H9 (cell line): ENCODE data around the gene SLC2A3. TPM values are rescaled to one million over a fixed set of nuclear protein-coding genes. Genes with fewer than 3 reads are reported as not detected.
"Not testable (repeated sequence)": the region's sequence is repeated elsewhere in the genome, so short reads cannot be mapped to it uniquely, and the experiment has no call there.

Experiments
- DNase-seq: peaks from one replicate; pipeline ENCODE4 v3.0.0-alpha.2; 2017
- H2AFZ ChIP-seq: one replicate; pipeline ENCODE4 v1.6.1; 2013; ENCODE audit warnings: mild to moderate bottlenecking, low read length, control low read depth, moderate library complexity
- H2AK5ac ChIP-seq: 2 replicates; pipeline ENCODE4 v1.6.1; 2013; ENCODE audit warnings: low read length, control low read depth, mixed read lengths; ENCODE audit not compliant: insufficient read length
- H2BK120ac ChIP-seq: one replicate; pipeline ENCODE4 v1.6.1; 2013; ENCODE audit warnings: low read depth, mild to moderate bottlenecking, low read length, control low read depth, inconsistent platforms; ENCODE audit not compliant: poor library complexity, severe bottlenecking
- H2BK12ac ChIP-seq: 2 replicates; pipeline ENCODE4 v1.6.1; 2013; ENCODE audit warnings: low read length, control low read depth, mixed read lengths, low read depth; ENCODE audit not compliant: insufficient read length
- H2BK15ac ChIP-seq: 2 replicates; pipeline ENCODE4 v1.6.1; 2013; ENCODE audit warnings: low read depth, low read length, control low read depth
- H2BK20ac ChIP-seq: one replicate; pipeline ENCODE4 v1.6.1; 2013; ENCODE audit warnings: low read depth, mild to moderate bottlenecking, low read length, control low read depth, inconsistent platforms; ENCODE audit not compliant: poor library complexity, severe bottlenecking
- H2BK5ac ChIP-seq: 2 replicates; pipeline ENCODE4 v1.6.1; 2013; ENCODE audit warnings: low read length, control low read depth, mixed read lengths; ENCODE audit not compliant: insufficient read length
- H3K14ac ChIP-seq: 2 replicates; pipeline ENCODE4 v1.6.1; 2013; ENCODE audit warnings: low read length, control low read depth; ENCODE audit not compliant: insufficient read depth
- H3K18ac ChIP-seq: 2 replicates; pipeline ENCODE4 v1.6.1; 2013; ENCODE audit warnings: low read depth, mild to moderate bottlenecking, mixed read lengths, low read length, control low read depth; ENCODE audit not compliant: insufficient read length
- H3K23ac ChIP-seq: 2 replicates; pipeline ENCODE4 v1.6.1; 2013; ENCODE audit warnings: low read length, control low read depth, mixed read lengths, low read depth; ENCODE audit not compliant: insufficient read length
- H3K23me2 ChIP-seq: 2 replicates; pipeline ENCODE4 v1.6.1; 2013; ENCODE audit warnings: low read depth, mild to moderate bottlenecking, mixed read lengths, low read length, control low read depth; ENCODE audit not compliant: insufficient read length, poor library complexity, severe bottlenecking
- H3K27ac ChIP-seq: 2 replicates; pipeline ENCODE4 v1.5.1; 2013; ENCODE audit warnings: low read length, control low read depth, mixed read lengths, low read depth; ENCODE audit not compliant: insufficient read length
- H3K27me3 ChIP-seq: 2 replicates; pipeline ENCODE4 v1.6.1; 2013; ENCODE audit warnings: low read length, control low read depth, inconsistent platforms; ENCODE audit not compliant: insufficient read depth
- H3K4ac ChIP-seq: 2 replicates; pipeline ENCODE4 v1.6.1; 2013; ENCODE audit warnings: low read depth, mild to moderate bottlenecking, control low read depth, inconsistent platforms, low read length, moderate library complexity
- H3K4me1 ChIP-seq: 2 replicates; pipeline ENCODE4 v1.6.1; 2013; ENCODE audit warnings: low read length, control low read depth, inconsistent platforms; ENCODE audit not compliant: insufficient read depth
- H3K4me2 ChIP-seq: 2 replicates; pipeline ENCODE4 v1.6.1; 2013; ENCODE audit warnings: low read length, control low read depth, mixed read lengths; ENCODE audit not compliant: insufficient read length, insufficient read depth
- H3K56ac ChIP-seq: 2 replicates; pipeline ENCODE4 v1.6.1; 2013; ENCODE audit warnings: low read depth, mild to moderate bottlenecking, mixed read lengths, low read length, control low read depth; ENCODE audit not compliant: insufficient read length
- H3K79me1 ChIP-seq: 2 replicates; pipeline ENCODE4 v1.6.1; 2013; ENCODE audit warnings: low read depth, mild to moderate bottlenecking, moderate library complexity, low read length, control low read depth, inconsistent platforms; ENCODE audit not compliant: insufficient read depth, poor library complexity, severe bottlenecking
- H3K79me2 ChIP-seq: 2 replicates; pipeline ENCODE4 v1.6.1; 2013; ENCODE audit warnings: low read length, control low read depth, inconsistent platforms; ENCODE audit not compliant: insufficient read depth
- H3K9ac ChIP-seq: 2 replicates; pipeline ENCODE4 v1.6.1; 2013; ENCODE audit warnings: low read length, control low read depth, mixed read lengths; ENCODE audit not compliant: insufficient read length; ENCODE audit errors: extremely low read depth
- H3K9me3 ChIP-seq: one replicate; pipeline ENCODE4 v1.6.1; 2013; ENCODE audit warnings: low read depth, low read length, inconsistent platforms; ENCODE audit not compliant: control insufficient read depth
- H3T11ph ChIP-seq: one replicate; pipeline ENCODE4 v1.6.1; 2013; ENCODE audit warnings: mild to moderate bottlenecking, low read length, control low read depth, inconsistent platforms
- H4K20me1 ChIP-seq: one replicate; pipeline ENCODE4 v1.6.1; 2013; ENCODE audit not compliant: control insufficient read depth, insufficient read length, insufficient read depth
- H4K5ac ChIP-seq: 2 replicates; pipeline ENCODE4 v1.6.1; 2013; ENCODE audit warnings: low read depth, mild to moderate bottlenecking, mixed read lengths, low read length, control low read depth; ENCODE audit not compliant: insufficient read length
- H4K8ac ChIP-seq: replicated peaks from 2 replicates; pipeline ENCODE4 v1.6.1; 2013; ENCODE audit warnings: low read length, control low read depth, mixed read lengths, low read depth; ENCODE audit not compliant: insufficient read length
- H4K91ac ChIP-seq: 2 replicates; pipeline ENCODE4 v1.6.1; 2013; ENCODE audit warnings: low read depth, mild to moderate bottlenecking, moderate library complexity, mixed read lengths, low read length, control low read depth; ENCODE audit not compliant: insufficient read length
- H3K27ac Mint-ChIP-seq, 3 experiments: 2 replicates in 2 of 3; 3 replicates in 1 of 3; pipeline ENCODE4 v1.8.0; 2020 to 2021; ENCODE audit warnings: mixed read lengths in 3 of 3, mild to moderate bottlenecking in 1 of 3, moderate library complexity in 1 of 3
- H3K27me3 Mint-ChIP-seq: 2 replicates; pipeline ENCODE4 v1.8.0; 2021; ENCODE audit warnings: low read depth, mild to moderate bottlenecking, moderate library complexity, mixed read lengths
- H3K36me3 Mint-ChIP-seq, 3 experiments: 2 replicates in 2 of 3; 3 replicates in 1 of 3; pipeline ENCODE4 v1.8.0; 2020 to 2021; ENCODE audit warnings: low read depth in 3 of 3, mixed read lengths in 3 of 3; ENCODE audit not compliant: insufficient read depth in 1 of 3
- H3K4me1 Mint-ChIP-seq, 2 experiments: 2 replicates each; pipeline ENCODE4 v1.8.0; 2020; ENCODE audit warnings: mixed read lengths in 2 of 2
- H3K4me3 Mint-ChIP-seq, 2 experiments: 2 replicates in 1 of 2; 3 replicates in 1 of 2; pipeline ENCODE4 v1.8.0; 2020 to 2021; ENCODE audit warnings: mild to moderate bottlenecking in 2 of 2, mixed read lengths in 2 of 2, moderate library complexity in 1 of 2
- H3K9me3 Mint-ChIP-seq, 2 experiments: 2 replicates in 1 of 2; 3 replicates in 1 of 2; pipeline ENCODE4 v1.8.0; 2020; ENCODE audit warnings: mild to moderate bottlenecking in 2 of 2, mixed read lengths in 2 of 2, moderate library complexity in 1 of 2
- CTCF ChIP-seq: fragments of 200-600 bp; sonication (generic); conservative IDR thresholded peaks from 3 replicates; pipeline ENCODE4 v1.8.0; 2021; ENCODE audit warnings: antibody characterized with exemption, mild to moderate bottlenecking
- WGBS: extraction: QIAGEN DNeasy Blood & Tissue Kit; methylation state at CpG from one replicate; pipeline ENCODE4 v1.1.7; 2013; ENCODE audit warnings: missing lambda C conversion rate, low lambda C conversion rate, mixed read lengths; ENCODE audit not compliant: insufficient read length; ENCODE audit errors: extremely low coverage; 5-methylcytosine and 5-hydroxymethylcytosine counted together
- total RNA-seq: library from RNA; stranded (reverse); gene quantifications from 2 replicates; pipeline ENCODE4 v1.2.1, GENCODE V29; 2021

The SLC2A3 gene
- total RNA-seq, 1 experiment from 2014 or later, result 569 TPM

DNA sequence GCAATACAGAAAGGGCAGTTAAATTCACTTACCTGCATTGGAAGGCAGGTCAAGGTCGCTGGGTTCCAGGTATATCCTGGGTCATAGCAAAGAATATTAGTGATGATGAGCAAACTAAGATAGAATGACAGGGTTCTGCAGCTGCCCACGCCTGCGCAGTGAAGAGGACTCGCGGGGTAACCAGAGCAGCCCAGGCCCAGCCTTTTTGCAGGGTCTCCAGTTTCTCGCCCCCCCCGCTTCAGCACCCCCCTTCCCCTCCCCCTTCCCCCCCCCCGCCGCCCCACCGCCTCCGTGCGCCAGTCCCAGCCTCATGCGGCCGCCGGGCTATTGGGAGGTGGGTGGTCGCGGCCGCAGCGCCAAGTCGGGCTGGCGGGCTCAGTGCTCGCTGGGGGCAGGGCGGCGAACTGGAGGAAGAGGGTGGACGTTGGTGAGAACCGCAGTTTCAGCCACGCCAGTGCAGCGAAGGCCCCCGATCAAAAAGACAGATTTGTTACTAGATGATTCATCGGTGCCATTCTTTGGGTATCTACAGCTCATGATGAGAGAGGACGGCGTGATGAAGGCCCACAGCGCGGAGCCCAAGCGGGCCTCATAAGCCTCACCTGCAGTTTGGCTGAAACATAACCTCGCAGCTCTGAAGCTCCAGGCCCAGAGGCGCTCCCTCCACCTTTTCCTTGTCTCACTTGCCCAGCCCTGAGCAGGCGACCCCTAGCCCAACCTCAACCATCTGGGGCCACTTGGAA lies 20.2 kb downstream of the SLC2A3 start:
- H3K9me3 ChIP-seq, result no peaks in the 10 kb centered on the region
- no peak overlapping the region for H4K5ac ChIP-seq
- H3K4me2 ChIP-seq, result no peak overlapping the region
- H3K79me1 ChIP-seq, result no peaks in the 10 kb centered on the region
- peak overlapping the region; percentile 77 to 82 (median 80); a peak in 4 of 7 replicates for H3K27ac Mint-ChIP-seq
- H2BK120ac ChIP-seq, result no peak overlapping the region
- no peak overlapping the region; a peak in 1 of 5 replicates for H3K4me3 Mint-ChIP-seq
- H2AK5ac ChIP-seq, result no peak overlapping the region
- no peaks in the 10 kb centered on the region; the same call in none of the 2 replicates for H3K27me3 Mint-ChIP-seq
- no peak overlapping the region for H2BK5ac ChIP-seq
- H3K4me1 Mint-ChIP-seq, result peaks cover 18 to 21% of the 10 kb centered on the region in 2 experiments
- no peaks in the 10 kb centered on the region for H3K79me2 ChIP-seq
- no peak overlapping the region for H2BK15ac ChIP-seq
- no peaks in the 10 kb centered on the region for H3K27me3 ChIP-seq
- WGBS, result no CpG with 5 or more reads among the region's 38 CpGs
- H2AFZ ChIP-seq, result no peak overlapping the region
- no peak overlapping the region for H2BK20ac ChIP-seq
- no peak overlapping the region for H4K91ac ChIP-seq
- H3K9ac ChIP-seq, result no peak overlapping the region
- no peaks in the 10 kb centered on the region for H3K23me2 ChIP-seq
- H3K56ac ChIP-seq, result no peak overlapping the region
- peaks cover 12 to 38% (median 31%) of the 10 kb centered on the region in 3 experiments; a peak in 6 of 7 replicates for H3K36me3 Mint-ChIP-seq
- peak; percentile 72 for DNase-seq
- H3K14ac ChIP-seq, result no peak overlapping the region
- peak overlapping the region; percentile 46 for H3K18ac ChIP-seq
- no peak overlapping the region for H4K8ac ChIP-seq
- no peak overlapping the region for H3K4ac ChIP-seq
- no peak overlapping the region for H3K23ac ChIP-seq
- H4K20me1 ChIP-seq, result no peaks in the 10 kb centered on the region
- H2BK12ac ChIP-seq, result no peak overlapping the region
- H3K4me1 ChIP-seq, result peaks cover 4% of the 10 kb centered on the region; the same call in 1 of the 2 replicates
- no peak overlapping the region for H3K27ac ChIP-seq
- no peaks in the 10 kb centered on the region for H3K9me3 Mint-ChIP-seq
- H3T11ph ChIP-seq, result no peak overlapping the region
- no peak for TF ChIP-seq CTCF

DNA sequence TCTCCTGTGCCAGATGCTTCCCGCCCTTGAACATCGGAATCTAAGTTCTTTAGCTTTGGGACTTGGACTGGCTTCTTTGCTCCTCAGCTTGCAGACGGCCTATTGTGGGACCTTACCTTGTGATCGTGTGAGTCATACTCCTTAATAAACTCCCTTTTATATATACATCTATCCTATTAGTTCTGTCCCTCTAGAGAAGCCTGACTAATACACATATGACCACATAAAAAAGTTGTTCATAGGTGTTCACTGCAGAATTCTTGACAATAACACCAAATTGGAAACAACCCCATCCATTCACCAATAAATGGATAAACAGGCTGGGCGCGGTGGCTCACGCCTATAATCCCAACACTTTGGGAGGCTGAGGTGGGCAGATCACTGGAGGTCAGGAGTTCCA lies 25.9 kb downstream of the SLC2A3 start:
- not testable (repeated sequence) for H3K27me3 Mint-ChIP-seq
- H3K4me1 Mint-ChIP-seq, result peaks cover 32 to 33% of the 10 kb centered on the region in 2 experiments

More for the DNA sequence above, 25.9 kb downstream of the SLC2A3 start:
- not testable (repeated sequence) for H3T11ph ChIP-seq, H3K36me3 Mint-ChIP-seq, H3K27me3 ChIP-seq, H2BK20ac ChIP-seq, H3K27ac ChIP-seq, H3K23me2 ChIP-seq, H3K9me3 Mint-ChIP-seq, H2AFZ ChIP-seq, H3K9me3 ChIP-seq, H3K18ac ChIP-seq, H3K4me3 Mint-ChIP-seq, H3K79me1 ChIP-seq, DNase-seq, H3K56ac ChIP-seq, H3K4me1 ChIP-seq, H2BK5ac ChIP-seq, H3K79me2 ChIP-seq, H3K4ac ChIP-seq, H4K8ac ChIP-seq, H4K91ac ChIP-seq, H4K5ac ChIP-seq, H2BK120ac ChIP-seq, H3K9ac ChIP-seq, H2AK5ac ChIP-seq, H3K23ac ChIP-seq, H2BK12ac ChIP-seq, H3K4me2 ChIP-seq, H4K20me1 ChIP-seq, H2BK15ac ChIP-seq, H3K14ac ChIP-seq
- peak overlapping the region in 2 of 3 experiments; percentile 26 to 73; a peak in 2 of 7 replicates for H3K27ac Mint-ChIP-seq
- WGBS, result no CpG with 5 or more reads among the region's 7 CpGs
